Hepatocyte (in vitro differentiated cells): Measurements from ENCODE around the gene GPR82. TPM values are rescaled to one million over a fixed set of nuclear protein-coding genes. Genes with fewer than 3 reads are reported as not detected.

Experiments
- DNase-seq: peaks from one replicate; pipeline ENCODE4 v3.0.0-alpha.2; 2016; ENCODE audit warnings: low spot score
- H2AFZ ChIP-seq: fragments of 200-600 bp; sonication (generic); 2 replicates; pipeline ENCODE4 v1.6.0; 2016; ENCODE audit warnings: antibody characterized with exemption, mild to moderate bottlenecking
- H3K27ac ChIP-seq: fragments of 200-600 bp; sonication (generic); 2 replicates; pipeline ENCODE4 v1.5.1; 2016; ENCODE audit warnings: mild to moderate bottlenecking
- H3K27me3 ChIP-seq: fragments of 200-600 bp; sonication (generic); 2 replicates; pipeline ENCODE4 v1.6.1; 2016
- H3K36me3 ChIP-seq: fragments of 200-600 bp; sonication (generic); replicated peaks from 2 replicates; pipeline ENCODE4 v1.5.1; 2016; ENCODE audit warnings: low read depth; ENCODE audit not compliant: insufficient read depth
- H3K4me1 ChIP-seq: fragments of 200-600 bp; sonication (generic); 2 replicates; pipeline ENCODE4 v1.5.1; 2016; ENCODE audit warnings: mild to moderate bottlenecking, moderate library complexity; ENCODE audit not compliant: insufficient read depth
- H3K4me2 ChIP-seq: fragments of 200-600 bp; sonication (generic); 2 replicates; pipeline ENCODE4 v1.6.0; 2016
- H3K4me3 ChIP-seq: fragments of 200-600 bp; sonication (generic); 2 replicates; pipeline ENCODE4 v1.5.1; 2016; ENCODE audit warnings: mild to moderate bottlenecking
- H3K79me2 ChIP-seq: fragments of 200-600 bp; sonication (generic); 2 replicates; pipeline ENCODE4 v1.6.0; 2017; ENCODE audit warnings: mild to moderate bottlenecking
- H3K9me2 ChIP-seq: fragments of 200-600 bp; sonication (generic); replicated peaks from 2 replicates; pipeline ENCODE4 v1.6.0; 2017; ENCODE audit warnings: mild to moderate bottlenecking; ENCODE audit not compliant: insufficient read depth
- H3K9me3 ChIP-seq: fragments of 200-600 bp; sonication (generic); 2 replicates; pipeline ENCODE4 v1.5.1; 2016; ENCODE audit warnings: low read depth, mild to moderate bottlenecking
- H4K20me1 ChIP-seq: fragments of 200-600 bp; sonication (generic); 2 replicates; pipeline ENCODE4 v1.6.0; 2016; ENCODE audit warnings: mild to moderate bottlenecking; ENCODE audit not compliant: insufficient read depth, poor library complexity, severe bottlenecking
- CTCF ChIP-seq: fragments of 200-600 bp; sonication (generic); IDR thresholded peaks from 2 replicates; pipeline ENCODE4 v1.5.1; 2016; ENCODE audit warnings: antibody characterized with exemption, mild to moderate bottlenecking; ENCODE audit not compliant: poor library complexity
- EZH2 ChIP-seq: fragments of 200-600 bp; sonication (generic); IDR thresholded peaks from 2 replicates; pipeline ENCODE4 v1.6.1; 2016; ENCODE audit warnings: antibody characterized with exemption, mild to moderate bottlenecking, borderline replicate concordance
- EZH2phosphoT487 ChIP-seq: fragments of 200-600 bp; sonication (generic); IDR thresholded peaks from one replicate; pipeline ENCODE4 v1.6.1; 2018; ENCODE audit warnings: antibody characterized with exemption, mild to moderate bottlenecking, low read depth, moderate library complexity; ENCODE audit not compliant: unreplicated experiment, severe bottlenecking
- WGBS: methylation state at CpG from one replicate; pipeline ENCODE4 v1.1.6; 2016; ENCODE audit warnings: low lambda C conversion rate; ENCODE audit errors: missing lambda C conversion rate; 5-methylcytosine and 5-hydroxymethylcytosine counted together
- polyA plus RNA-seq: library from polyadenylated mRNA; unstranded; fragments of >200 nt; fragmentation: Nextera tagmentation; extraction: Ambion mirVana; gene quantifications from 2 replicates; pipeline ENCODE4 v1.2.1, GENCODE V29; 2016
- total RNA-seq: library from RNA; depleted of rRNA; stranded (reverse); fragments of >200 nt; gene quantifications from 2 replicates; pipeline ENCODE4 v1.2.3, GENCODE V29; 2014

GPR82 gene
- total and polyA plus RNA-seq, 2 experiments from 2014 or later: 0.20 to 0.69 TPM

GRCh38 chrX:41720125-41720779 lies 3.7 kb upstream of the GPR82 start:
- TF ChIP-seq EZH2 (no peak), CTCF (no peak), EZH2phosphoT487 (no peak)
- Histone ChIP-seq H2AFZ (no peak overlapping the region), H3K27me3 (no peaks in the 10 kb centered on the region), H3K4me2 (no peak overlapping the region), H4K20me1 (no peaks in the 10 kb centered on the region), H3K9me3 (no peaks in the 10 kb centered on the region), H3K4me1 (peaks cover 12% of the 10 kb centered on the region), H3K27ac (peak overlapping the region; percentile 85), H3K4me3 (no peak overlapping the region), H3K36me3 (no peaks in the 10 kb centered on the region), H3K79me2 (no peaks in the 10 kb centered on the region), H3K9me2 (no peaks in the 10 kb centered on the region)
- 57% methylated on average over 3 of the region's 3 CpGs for WGBS
- DNase-seq: no peak

GRCh38 chrX:41721590-41721989 lies 2.4 kb upstream of the GPR82 start:
- Histone ChIP-seq H3K4me1 (peaks cover 6% of the 10 kb centered on the region), H3K27me3 (no peaks in the 10 kb centered on the region), H3K9me3 (no peaks in the 10 kb centered on the region), H3K27ac (no peak overlapping the region), H3K79me2 (no peaks in the 10 kb centered on the region), H3K4me2 (no peak overlapping the region), H3K36me3 (no peaks in the 10 kb centered on the region), H3K9me2 (no peaks in the 10 kb centered on the region), H2AFZ (no peak overlapping the region), H4K20me1 (no peaks in the 10 kb centered on the region), H3K4me3 (no peak overlapping the region)
- 56% methylated on average over 1 of the region's 1 CpG for WGBS
- TF ChIP-seq CTCF (no peak), EZH2phosphoT487 (no peak), EZH2 (no peak)
- DNase-seq: no peak

- no peaks in the 10 kb centered on the region for H3K27me3 ChIP-seq
- peaks cover 6% of the 10 kb centered on the region for H3K4me1 ChIP-seq
- H3K27ac ChIP-seq: no peak overlapping the region
- H4K20me1 ChIP-seq: no peaks in the 10 kb centered on the region
- H3K9me2 ChIP-seq: no peaks in the 10 kb centered on the region
- H3K9me3 ChIP-seq: no peaks in the 10 kb centered on the region
- H2AFZ ChIP-seq: no peak overlapping the region
- no peak for TF ChIP-seq EZH2
- TF ChIP-seq EZH2phosphoT487: no peak
- TF ChIP-seq CTCF: no peak
- H3K4me3 ChIP-seq: no peak overlapping the region
- WGBS: 78% methylated on average over 3 of the region's 3 CpGs
- DNase-seq: no peak
- H3K36me3 ChIP-seq: no peaks in the 10 kb centered on the region
- no peak overlapping the region for H3K4me2 ChIP-seq
- no peaks in the 10 kb centered on the region for H3K79me2 ChIP-seq
Measured at GRCh38 chrX:41722214-41722613, 1.8 kb upstream of the GPR82 start.
